T-helper 1 cell treated with Interleukin-12 subunit alpha and Interleukin-12 subunit beta and Interleukin-4 antibody, amounts not matched to agents 30 ng/mL and 1 ng/mL, for 36 hours (primary cell): ENCODE results near the gene CYTIP. TPM values are rescaled to one million over a fixed set of nuclear protein-coding genes. Genes with fewer than 3 reads are reported as not detected.

Experiments used
- intact Hi-C: fragments of 100-400 bp; cut with micrococcal nuclease; formaldehyde crosslinking; loops from one replicate; pipeline ENCODE4 v1.15.1; 2024
- total RNA-seq: library from RNA; stranded (reverse); gene quantifications from 2 replicates; pipeline ENCODE4 v1.2.3, GENCODE V29; 2022

Gene CYTIP
- total RNA-seq, result 484 and 497 TPM in 2 replicates

GRCh38 chr2:157443795-157444640, at the start of gene CYTIP:
Gene CYTIP, minus strand, starts transcription at chr2:157444089. Its CDS starts 69 bp downstream, at chr2:157444020.
- intact Hi-C loops, result loop anchor here (1.0 to 5.0 kb wide), 9 partner anchors 9 to 1102 kb away; partner anchors contain the start of genes ACVR1C, CCDC148 and PKP4

GRCh38 chr2:157492189-157492773, 48.4 kb upstream of the CYTIP start:
- intact Hi-C loops, result loop anchor here (1.0 to 2.0 kb wide), 8 partner anchors 12 to 518 kb away; partner anchors contain the start of genes ACVR1C and CYTIP

- intact Hi-C loops, result loop anchor here (5.0 kb wide), 1 partner anchor 967 kb away; the partner anchor contains the start of genes CCDC148 and PKP4
Observed at GRCh38 chr2:157489983-157490382, 46.1 kb upstream of the CYTIP start.

GRCh38 chr2:157488877-157489276, 45.0 kb upstream of the CYTIP start:
- intact Hi-C loops, result loop anchor here (1.0 to 5.0 kb wide), 2 partner anchors 9 to 968 kb away; partner anchors contain the start of genes CCDC148 and PKP4

- intact Hi-C loops, result loop anchor here (1.0 to 5.0 kb wide), 2 partner anchors 7 to 970 kb away; partner anchors contain the start of genes CCDC148 and PKP4
Observed at GRCh38 chr2:157487747-157488146, 43.9 kb upstream of the CYTIP start.

- intact Hi-C loops, result loop anchor here (5.0 kb wide), 1 partner anchor 970 kb away; the partner anchor contains the start of genes CCDC148 and PKP4
Observed at GRCh38 chr2:157487271-157487610, 43.4 kb upstream of the CYTIP start.

GRCh38 chr2:157486596-157487270, 42.8 kb upstream of the CYTIP start:
- intact Hi-C loops, result loop anchor here (5.0 kb wide), 1 partner anchor 971 kb away; the partner anchor contains the start of genes CCDC148 and PKP4

- intact Hi-C loops, result loop anchor here (1.0 kb wide), 3 partner anchors 8 to 67 kb away; no protein-coding TSS in a partner anchor
Observed at GRCh38 chr2:157480182-157480961, 36.5 kb upstream of the CYTIP start.

GRCh38 chr2:157479081-157480027, 35.5 kb upstream of the CYTIP start:
- intact Hi-C loops, result loop anchor here (1.0 to 5.0 kb wide), 6 partner anchors 9 to 1137 kb away; no protein-coding TSS in a partner anchor

GRCh38 chr2:157477919-157478318, 34.0 kb upstream of the CYTIP start:
- intact Hi-C loops, result loop anchor here (1.0 to 5.0 kb wide), 5 partner anchors 9 to 1136 kb away; partner anchors contain the start of gene CYTIP

GRCh38 chr2:157476953-157477709, 33.2 kb upstream of the CYTIP start:
- intact Hi-C loops, result loop anchor here (1.0 to 5.0 kb wide), 3 partner anchors 8 to 1135 kb away; partner anchors contain the start of gene CYTIP

GRCh38 chr2:157475722-157476390, 32.0 kb upstream of the CYTIP start:
- intact Hi-C loops, result loop anchor here (5.0 kb wide), 1 partner anchor 1134 kb away; no protein-coding TSS in a partner anchor

- intact Hi-C loops, result no loop called here
Observed at GRCh38 chr2:157473581-157473980, 29.7 kb upstream of the CYTIP start.

GRCh38 chr2:157471078-157471477, 27.2 kb upstream of the CYTIP start:
- intact Hi-C loops, result no loop called here

GRCh38 chr2:157470321-157470720, 26.4 kb upstream of the CYTIP start:
- intact Hi-C loops, result no loop called here

- intact Hi-C loops, result loop anchor here (1.0 to 2.0 kb wide), 7 partner anchors 8 to 429 kb away; partner anchors contain the start of gene CYTIP
Observed at GRCh38 chr2:157469726-157470125, 25.8 kb upstream of the CYTIP start.

GRCh38 chr2:157468931-157469708, 25.2 kb upstream of the CYTIP start:
- intact Hi-C loops, result loop anchor here (1.0 to 2.0 kb wide), 7 partner anchors 8 to 430 kb away; partner anchors contain the start of gene CYTIP
